Endothelial cell of umbilical vein (primary cell): ENCODE data around the gene HES7. TPM values are rescaled to one million over a fixed set of nuclear protein-coding genes. Genes with fewer than 3 reads are reported as not detected.

ENCODE experiments used
- BruUV-seq: library from RNA; stranded (reverse); fragments of 400-500 nt; replicated peaks from 2 replicates; lab custom pipeline; 2021; lab: Mats Ljungman, UMichigan
- CTCF ChIA-PET: fragments of 300-600, 350-600 bp; sonication (Branson Sonifier 250); formaldehyde crosslinking; loops from one replicate; lab custom pipeline; 2021; ENCODE audit warnings: antibody characterized with exemption, inconsistent platforms; lab: Charles Lee
- POLR2A ChIA-PET: fragments of 300-600, 350-600 bp; sonication (Branson Sonifier 250); formaldehyde crosslinking; loops from one replicate; lab custom pipeline; 2021; ENCODE audit warnings: antibody characterized with exemption, inconsistent platforms; lab: Charles Lee
- DNase-seq: peaks from one replicate; pipeline ENCODE4 v3.0.0-alpha.2; 2011; ENCODE audit warnings: low read depth, low spot score
- FAIRE-seq: peaks from 2 replicates; lab custom pipeline; 2011; peaks lifted over from hg19 to GRCh38; lab: Jason Lieb, UNC
- H2AFZ ChIP-seq: 2 replicates; pipeline ENCODE4 v1.6.0; 2012; ENCODE audit warnings: low read depth, low read length, control low read depth, inconsistent platforms
- H3K27ac ChIP-seq: 2 replicates; pipeline ENCODE4 v1.5.1; 2011; ENCODE audit warnings: low read depth, mild to moderate bottlenecking, control low read depth, low read length, moderate library complexity; ENCODE audit not compliant: insufficient read depth
- H3K27me3 ChIP-seq, 2 experiments: 2 replicates each; pipeline versions ENCODE4 v1.6.0 to v1.6.1; 2011; ENCODE audit warnings: low read length in 2 of 2, mixed read lengths in 1 of 2; ENCODE audit not compliant: control insufficient read depth in 2 of 2, insufficient read depth in 2 of 2
- H3K36me3 ChIP-seq, 2 experiments: 2 replicates in 1 of 2; 3 replicates in 1 of 2; pipeline ENCODE4 v1.5.1; 2011; ENCODE audit warnings: low read length in 2 of 2, mild to moderate bottlenecking in 1 of 2, moderate library complexity in 1 of 2; ENCODE audit not compliant: control insufficient read depth in 2 of 2, insufficient read depth in 2 of 2; ENCODE audit errors: extremely low read depth in 1 of 2
- H3K4me1 ChIP-seq: 3 replicates; pipeline ENCODE4 v1.5.1; 2011; ENCODE audit warnings: mild to moderate bottlenecking, low read length; ENCODE audit not compliant: control insufficient read depth, insufficient read depth; ENCODE audit errors: extremely low read depth
- H3K4me2 ChIP-seq: 2 replicates; pipeline ENCODE4 v1.6.1; 2011; ENCODE audit warnings: low read length, control low read depth, mixed read lengths; ENCODE audit not compliant: insufficient read depth
- H3K4me3 ChIP-seq, 3 experiments: fragments of 200-600 bp in 1 of 3; sonication (generic), shearing (Covaris generic) in 1 of 3; replicated peaks in 1 of 3; 2 replicates each; pipeline ENCODE4 v1.5.1; 2011 to 2016; ENCODE audit warnings: control low read depth in 3 of 3, low read length in 3 of 3, mild to moderate bottlenecking in 2 of 3, inconsistent platforms in 1 of 3, low read depth in 1 of 3, moderate library complexity in 1 of 3; ENCODE audit not compliant: insufficient read depth in 1 of 3
- H3K79me2 ChIP-seq: 2 replicates; pipeline ENCODE4 v1.6.0; 2012; ENCODE audit warnings: low read length, inconsistent platforms; ENCODE audit not compliant: control insufficient read depth, insufficient read depth
- H3K9ac ChIP-seq: replicated peaks from 2 replicates; pipeline ENCODE3; 2011; ENCODE audit warnings: low read length, control low read depth; ENCODE audit not compliant: insufficient read depth; ENCODE audit errors: extremely low read depth
- H3K9me1 ChIP-seq: replicated peaks from 3 replicates; pipeline ENCODE4 v1.6.0; 2011; ENCODE audit warnings: mild to moderate bottlenecking, low read length; ENCODE audit not compliant: control insufficient read depth, insufficient read depth; ENCODE audit errors: extremely low read depth
- H3K9me3 ChIP-seq: replicated peaks from 2 replicates; pipeline ENCODE4 v1.5.1; 2012; ENCODE audit warnings: low read length, inconsistent platforms; ENCODE audit not compliant: control insufficient read depth, insufficient read depth
- H4K20me1 ChIP-seq: replicated peaks from 2 replicates; pipeline ENCODE3; 2011; ENCODE audit warnings: mild to moderate bottlenecking, low read length; ENCODE audit not compliant: control insufficient read depth, insufficient read depth; ENCODE audit errors: extremely low read depth
- EZH2 ChIP-seq: IDR thresholded peaks from 2 replicates; pipeline ENCODE4 v1.6.1; 2012; ENCODE audit warnings: borderline replicate concordance, low read depth, mild to moderate bottlenecking, moderate library complexity, low read length, inconsistent platforms; ENCODE audit not compliant: severe bottlenecking
- FOS ChIP-seq: IDR thresholded peaks from 2 replicates; pipeline ENCODE4 v1.6.1; 2011; ENCODE audit warnings: mild to moderate bottlenecking, low read length, moderate library complexity, borderline replicate concordance; ENCODE audit not compliant: insufficient read depth
- GATA2 ChIP-seq: IDR thresholded peaks from 2 replicates; pipeline ENCODE4 v1.7.0; 2011; ENCODE audit warnings: low read depth, mild to moderate bottlenecking, moderate library complexity, mixed read lengths, low read length; ENCODE audit not compliant: insufficient read length, insufficient read depth
- JUN ChIP-seq: IDR thresholded peaks from 2 replicates; pipeline ENCODE4 v1.6.1; 2011; ENCODE audit warnings: borderline replicate concordance, low read depth; ENCODE audit not compliant: insufficient read length, insufficient read depth
- MYC ChIP-seq: IDR thresholded peaks from one replicate; pipeline ENCODE4 v1.6.1; 2011; ENCODE audit warnings: mild to moderate bottlenecking, low read depth, low read length
- POLR2A ChIP-seq: IDR thresholded peaks from 2 replicates; pipeline ENCODE4 v1.6.1; 2012; ENCODE audit warnings: low read depth, mild to moderate bottlenecking, control low read depth, low read length
- POLR2AphosphoS5 ChIP-seq: IDR thresholded peaks from 2 replicates; pipeline ENCODE4 v1.6.1; 2012; ENCODE audit warnings: low read depth, mild to moderate bottlenecking, control low read depth, low read length, moderate library complexity; ENCODE audit not compliant: insufficient read depth
- dilution Hi-C: fragments of 300-500 bp; cut with MboI; formaldehyde crosslinking; loops from one replicate; pipeline ENCODE4 v1.15.0; 2019; ENCODE audit warnings: low sequenced_read_pairs; ENCODE audit not compliant: extremely low pct_ligation_motif_present
- intact Hi-C: fragments of 100-400 bp; cut with micrococcal nuclease; formaldehyde crosslinking; loops from one replicate; pipeline ENCODE4 v1.10.0; 2022
- polyA plus RNA-seq, 4 experiments: library from polyadenylated mRNA; depleted of rRNA in 3 of 4; stranded (reverse) in 3 of 4; unstranded in 1 of 4; fragments of >200 nt; gene quantifications; 2 replicates each; pipeline versions ENCODE4 v1.2.1 to v1.2.3, GENCODE V29; 2011 to 2012; ENCODE audit warnings: missing spikeins in 1 of 4
- total RNA-seq: library from RNA; stranded (reverse); gene quantifications from 2 replicates; pipeline ENCODE4 v1.2.3, GENCODE V29; 2021
- TF ChIP-seq, protein P1 (sequence below): IDR thresholded peaks from 2 replicates; pipeline ENCODE4 v1.6.1; 2011; ENCODE audit not compliant: insufficient read depth, insufficient read length
- TF ChIP-seq, protein P2 (sequence below), 2 donors: IDR thresholded peaks; 1 replicate in 1 of 2; 2 replicates in 1 of 2; pipeline ENCODE4 v1.5.1; 2011; ENCODE audit warnings: low read length in 2 of 2, mild to moderate bottlenecking in 2 of 2, moderate library complexity in 2 of 2, control low read depth in 1 of 2, inconsistent platforms in 1 of 2, low read depth in 1 of 2; ENCODE audit not compliant: insufficient read depth in 1 of 2; ENCODE audit errors: extremely low read depth in 1 of 2

Gene HES7
- total and polyA plus RNA-seq, 2 donors (not counting 3 experiments of a cell fraction or from before 2014, with no cell fraction given): 0.19 to 0.51 TPM

DNA sequence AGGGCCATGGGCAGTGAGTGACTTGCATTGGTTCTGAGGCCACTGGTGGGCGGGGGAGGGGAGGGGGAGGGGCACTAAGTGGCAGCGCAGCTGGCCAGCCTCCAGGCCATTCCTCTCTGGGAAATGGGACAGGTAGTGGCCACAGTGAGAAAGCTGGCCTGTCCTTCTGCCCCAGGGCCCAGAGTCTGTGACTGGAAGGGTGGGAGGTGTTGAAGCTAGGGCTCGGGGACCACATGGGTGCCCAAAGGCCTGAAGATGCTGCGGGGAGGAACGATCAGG, 36.0 kb downstream of the HES7 start:
- no peak for FAIRE-seq
- dilution Hi-C loops: no loop called here
- CTCF ChIA-PET: interaction anchor here (0.7 to 13.4 kb wide), 6 partner anchors 14 to 534 kb away, joined by 3 to 167 read pairs (median 8); no protein-coding TSS in a partner anchor

More for the DNA sequence above, 36.0 kb downstream of the HES7 start:
- POLR2A ChIA-PET: no interaction called here
- Histone ChIP-seq H4K20me1 (no peaks in the 10 kb centered on the region), H2AFZ (no peak overlapping the region), H3K79me2 (no peaks in the 10 kb centered on the region), H3K36me3 (no peaks in the 10 kb centered on the region), H3K27ac (no peak overlapping the region), H3K27me3 (peaks cover 4 to 6% of the 10 kb centered on the region in 2 experiments), H3K4me1 (no peaks in the 10 kb centered on the region), H3K4me3 (no peak overlapping the region), H3K9me3 (no peaks in the 10 kb centered on the region), H3K4me2 (no peak overlapping the region), H3K9ac (no peak overlapping the region), H3K9me1 (no peaks in the 10 kb centered on the region)
- DNase-seq: no peak
- TF ChIP-seq POLR2AphosphoS5: no peak
- TF ChIP-seq, protein P1, sequence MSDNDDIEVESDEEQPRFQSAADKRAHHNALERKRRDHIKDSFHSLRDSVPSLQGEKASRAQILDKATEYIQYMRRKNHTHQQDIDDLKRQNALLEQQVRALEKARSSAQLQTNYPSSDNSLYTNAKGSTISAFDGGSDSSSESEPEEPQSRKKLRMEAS: no peak
- TF ChIP-seq GATA2: no peak
- no peak for TF ChIP-seq FOS
- no peak for TF ChIP-seq EZH2
- no peak for TF ChIP-seq POLR2A
- no peak for TF ChIP-seq MYC
- TF ChIP-seq, protein P2, sequence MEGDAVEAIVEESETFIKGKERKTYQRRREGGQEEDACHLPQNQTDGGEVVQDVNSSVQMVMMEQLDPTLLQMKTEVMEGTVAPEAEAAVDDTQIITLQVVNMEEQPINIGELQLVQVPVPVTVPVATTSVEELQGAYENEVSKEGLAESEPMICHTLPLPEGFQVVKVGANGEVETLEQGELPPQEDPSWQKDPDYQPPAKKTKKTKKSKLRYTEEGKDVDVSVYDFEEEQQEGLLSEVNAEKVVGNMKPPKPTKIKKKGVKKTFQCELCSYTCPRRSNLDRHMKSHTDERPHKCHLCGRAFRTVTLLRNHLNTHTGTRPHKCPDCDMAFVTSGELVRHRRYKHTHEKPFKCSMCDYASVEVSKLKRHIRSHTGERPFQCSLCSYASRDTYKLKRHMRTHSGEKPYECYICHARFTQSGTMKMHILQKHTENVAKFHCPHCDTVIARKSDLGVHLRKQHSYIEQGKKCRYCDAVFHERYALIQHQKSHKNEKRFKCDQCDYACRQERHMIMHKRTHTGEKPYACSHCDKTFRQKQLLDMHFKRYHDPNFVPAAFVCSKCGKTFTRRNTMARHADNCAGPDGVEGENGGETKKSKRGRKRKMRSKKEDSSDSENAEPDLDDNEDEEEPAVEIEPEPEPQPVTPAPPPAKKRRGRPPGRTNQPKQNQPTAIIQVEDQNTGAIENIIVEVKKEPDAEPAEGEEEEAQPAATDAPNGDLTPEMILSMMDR (IDR thresholded peaks at IDR 0.05; ENCODE audit: extremely low read depth in 1 of 2, insufficient read depth in 1 of 2, low read depth in 1 of 2, low read length in 2 of 2): no peak
- TF ChIP-seq JUN: no peak
- BruUV-seq: no TSS peak
- intact Hi-C loops: no loop called here
